K562 treated with DMSO at 1 percent for 48 hours (cell line): ENCODE results near the gene MITF. TPM values are rescaled to one million over a fixed set of nuclear protein-coding genes. Genes with fewer than 3 reads are reported as not detected.

Source experiments
- total RNA-seq: library from RNA; unstranded; fragments of 300-600 nt; gene quantifications from 2 replicates; pipeline ENCODE4 v1.2.3, GENCODE V29; 2022; ENCODE audit warnings: low replicate concordance; ENCODE audit errors: extremely low read depth

Gene MITF, protein sequence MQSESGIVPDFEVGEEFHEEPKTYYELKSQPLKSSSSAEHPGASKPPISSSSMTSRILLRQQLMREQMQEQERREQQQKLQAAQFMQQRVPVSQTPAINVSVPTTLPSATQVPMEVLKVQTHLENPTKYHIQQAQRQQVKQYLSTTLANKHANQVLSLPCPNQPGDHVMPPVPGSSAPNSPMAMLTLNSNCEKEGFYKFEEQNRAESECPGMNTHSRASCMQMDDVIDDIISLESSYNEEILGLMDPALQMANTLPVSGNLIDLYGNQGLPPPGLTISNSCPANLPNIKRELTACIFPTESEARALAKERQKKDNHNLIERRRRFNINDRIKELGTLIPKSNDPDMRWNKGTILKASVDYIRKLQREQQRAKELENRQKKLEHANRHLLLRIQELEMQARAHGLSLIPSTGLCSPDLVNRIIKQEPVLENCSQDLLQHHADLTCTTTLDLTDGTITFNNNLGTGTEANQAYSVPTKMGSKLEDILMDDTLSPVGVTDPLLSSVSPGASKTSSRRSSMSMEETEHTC
- not detected in 2 replicates for total RNA-seq

DNA sequence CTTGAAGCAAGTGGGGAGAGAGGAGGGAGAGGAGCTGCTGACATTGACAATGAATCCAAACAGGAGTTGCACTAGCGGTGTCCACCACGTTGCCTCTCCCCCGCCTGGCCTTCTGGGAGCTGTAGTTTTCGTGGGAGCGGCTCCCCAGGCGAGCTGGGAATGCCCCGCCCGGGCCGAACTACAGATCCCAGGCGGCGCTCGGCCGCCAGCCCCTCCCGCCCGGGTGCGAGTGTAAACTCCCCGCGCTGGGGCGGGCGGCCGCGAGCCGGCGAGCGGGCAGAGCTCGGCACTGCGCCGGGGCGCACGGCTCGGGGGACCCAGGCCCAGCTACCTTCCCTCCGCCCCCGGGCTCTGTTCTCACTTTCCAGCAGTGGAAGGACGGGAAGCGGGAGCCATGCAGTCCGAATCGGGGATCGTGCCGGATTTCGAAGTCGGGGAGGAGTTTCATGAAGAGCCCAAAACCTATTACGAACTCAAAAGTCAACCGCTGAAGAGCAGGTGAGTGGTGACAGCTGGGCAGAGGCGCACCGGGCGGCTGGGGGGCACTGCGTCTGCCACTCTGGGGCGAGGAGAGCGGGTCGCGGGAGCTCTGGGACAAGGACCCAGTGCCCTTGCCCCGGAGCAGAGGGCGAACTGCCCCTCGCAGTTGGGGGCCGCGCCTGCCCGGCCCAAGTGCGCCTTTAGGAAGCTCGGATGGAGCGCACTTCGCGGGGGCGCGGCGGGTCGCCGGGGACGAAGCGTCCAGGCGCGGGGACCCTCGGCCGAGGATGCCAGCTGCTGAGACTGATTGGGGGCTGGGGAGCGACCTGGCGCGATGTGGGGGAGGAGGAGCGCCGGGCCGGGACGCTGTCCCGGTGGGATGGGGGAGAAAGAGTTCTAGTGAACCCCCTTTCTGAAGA is at the start of gene MITF:
MITF (plus strand) TSS at position 261 of the 899 bp plus-strand sequence; CDS start at position 395, 134 bp downstream.

DNA sequence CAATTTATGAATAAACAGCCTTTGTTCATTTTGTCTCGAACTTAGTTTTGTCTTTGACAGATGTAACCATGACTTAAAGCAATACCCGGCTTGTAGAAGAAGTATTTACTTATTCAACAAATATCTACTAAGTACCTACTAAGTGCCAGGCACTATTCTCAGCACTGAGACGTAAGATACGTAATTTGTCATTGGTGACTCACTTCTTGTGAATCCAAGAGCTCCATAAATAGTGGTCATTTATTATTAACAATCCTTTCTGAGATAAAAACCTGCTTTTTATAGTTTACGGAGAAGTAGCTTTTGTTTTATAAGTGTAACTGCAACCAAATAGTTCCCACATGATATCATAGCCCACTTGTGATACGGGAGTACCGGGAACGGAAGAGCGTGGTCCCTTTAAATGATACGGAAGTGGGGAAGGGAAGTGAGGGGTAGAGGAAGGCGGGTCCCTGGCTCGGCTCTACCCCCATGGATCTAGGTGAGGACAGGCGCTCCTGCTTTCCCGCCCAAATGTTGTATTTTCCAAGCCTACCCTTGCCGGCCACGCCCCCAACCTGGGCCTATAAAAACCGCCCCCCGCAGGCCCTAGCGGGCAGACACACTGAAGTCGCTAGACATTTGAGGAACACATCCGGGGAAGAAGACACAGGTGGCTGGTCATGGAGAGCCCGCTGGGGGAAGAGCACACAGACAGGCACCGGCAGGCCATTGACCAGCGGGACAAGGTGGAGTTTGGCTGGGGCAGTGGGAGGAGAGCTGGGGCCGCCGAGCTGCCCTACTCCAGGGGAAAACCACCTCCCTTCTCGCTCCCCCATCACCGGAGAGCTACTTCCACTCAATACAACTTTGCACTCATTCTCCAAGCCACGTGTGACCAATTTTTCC is 260.1 kb downstream of the MITF start, which contains the start of gene SAMMSON:
SAMMSON (plus strand) TSS at position 594 of the 888 bp plus-strand sequence.

